ENCODE data around the gene PCDHA7. TPM values are rescaled to one million over a fixed set of nuclear protein-coding genes. Genes with fewer than 3 reads are reported as not detected.

Gene PCDHA7
- total RNA-seq, 2 experiments from 2014 or later: not detected

Other genes starting within 250 kb of the PCDHA7 start
- 1 to 10 TPM; 3.5 to 4.1 TPM for gene CD14, start 201.1 kb upstream of the PCDHA7 start, total RNA-seq
- gene TMCO6, start 194.8 kb upstream of the PCDHA7 start, total RNA-seq: 10 to 100 TPM; 39.2 to 43.7 TPM
- 10 to 100 TPM; 65.9 to 66.6 TPM for gene NDUFA2, start 186.6 kb upstream of the PCDHA7 start, total RNA-seq
- gene IK, start 186.4 kb upstream of the PCDHA7 start, total RNA-seq: 100 to 1,000 TPM; 135 to 140 TPM
- gene WDR55, start 169.4 kb upstream of the PCDHA7 start, total RNA-seq: 10 to 100 TPM; 41.8 to 45.4 TPM
- 1 to 10 TPM; 3.1 to 3.4 TPM for gene DND1, start 160.7 kb upstream of the PCDHA7 start, total RNA-seq
- 10 to 100 TPM; 77.3 to 81.5 TPM for gene HARS1, start 142.9 kb upstream of the PCDHA7 start, total RNA-seq
- 10 to 100 TPM; 38.7 to 41.7 TPM for gene HARS2, start 142.8 kb upstream of the PCDHA7 start, total RNA-seq
- 10 to 100 TPM; 54.7 to 57.8 TPM for gene ZMAT2, start 133.8 kb upstream of the PCDHA7 start, total RNA-seq
- not detected for gene PCDHA1, start 48.1 kb upstream of the PCDHA7 start, total RNA-seq
- not detected for gene PCDHA2, start 39.4 kb upstream of the PCDHA7 start, total RNA-seq
- not detected for gene PCDHA3, start 33.2 kb upstream of the PCDHA7 start, total RNA-seq
- gene PCDHA4, start 27.2 kb upstream of the PCDHA7 start, total RNA-seq: not detected
- gene PCDHA5, start 12.7 kb upstream of the PCDHA7 start, total RNA-seq: not detected
- gene PCDHA6, start 6.3 kb upstream of the PCDHA7 start, total RNA-seq: not detected
- not detected for gene PCDHA8, start 6.9 kb downstream of the PCDHA7 start, total RNA-seq
- gene PCDHA9, start 14.1 kb downstream of the PCDHA7 start, total RNA-seq: not detected
- gene PCDHA10, start 21.6 kb downstream of the PCDHA7 start, total RNA-seq: not detected
- gene PCDHA11, start 34.7 kb downstream of the PCDHA7 start, total RNA-seq: not detected
- not detected for gene PCDHA12, start 41.0 kb downstream of the PCDHA7 start, total RNA-seq
- gene PCDHA13, start 47.9 kb downstream of the PCDHA7 start, total RNA-seq: not detected
- not detected for gene PCDHAC1, start 92.0 kb downstream of the PCDHA7 start, total RNA-seq
- gene PCDHAC2, start 132.2 kb downstream of the PCDHA7 start, total RNA-seq: not detected
- gene PCDHB1, start 217.1 kb downstream of the PCDHA7 start, total RNA-seq: not detected

Measured in activated naive CD8-positive, alpha-beta T cell treated with anti-CD3 and anti-CD28 coated beads, Interleukin-2, amount 10 ng/mL, durations not matched to agents 7 days and 5 days (primary cell).